Nasal cavity respiratory epithelium epithelial cell of viscerocranial mucosa (primary cell): ENCODE data around the gene IFI44. TPM values are rescaled to one million over a fixed set of nuclear protein-coding genes. Genes with fewer than 3 reads are reported as not detected.

Experiments used
- total RNA-seq: library from RNA; depleted of rRNA; stranded (reverse); fragments of >200 nt; gene quantifications from 2 replicates; pipeline ENCODE4 v1.2.3, GENCODE V29; 2014

IFI44 gene
- 2.4 and 5.2 TPM in 2 replicates for total RNA-seq

GRCh38 chr1:78649628-78650027, at the start of gene IFI44:
IFI44 (plus strand) TSS chr1:78649831; CDS start chr1:78650196, 365 bp downstream.

GRCh38 chr1:78619803-78620579, 29.6 kb upstream of the IFI44 start, which contains the start of gene IFI44L:
IFI44L (plus strand) TSS chr1:78620448; CDS start chr1:78627916, 7,468 bp downstream.

Other genes starting within 250 kb of the IFI44 start
- 0.07 TPM in 1 of 2 replicates, not detected in the other for gene PTGFR, start 158.9 kb upstream of the IFI44 start, total RNA-seq
- 0.78 and 2.7 TPM in 2 replicates for gene IFI44L, start 29.4 kb upstream of the IFI44 start, total RNA-seq